Thoracic aorta (tissue), 2 donors: ENCODE measurements around the gene PRDM8. TPM values are rescaled to one million over a fixed set of nuclear protein-coding genes. Genes with fewer than 3 reads are reported as not detected.

Source experiments
- ATAC-seq: fragments of 150-250 bp; one replicate; pipeline ENCODE4 v1.8.0; 2017; ENCODE audit warnings: low read depth; ENCODE audit not compliant: insufficient number of reproducible peaks, low FRiP score
- DNase-seq: peaks from one replicate; pipeline ENCODE4 v3.0.0-alpha.2; 2020; ENCODE audit warnings: low spot score
- H3K27ac ChIP-seq, 2 donors: fragments of 200-600 bp; sonication (generic); 1 replicate in 1 of 2; 2 replicates in 1 of 2; pipeline ENCODE4 v1.5.1; 2016; ENCODE audit warnings: mild to moderate bottlenecking in 2 of 2, moderate library complexity in 2 of 2
- H3K27me3 ChIP-seq: fragments of 200-600 bp; sonication (generic); replicated peaks from 2 replicates; pipeline ENCODE4 v1.6.0; 2016; ENCODE audit warnings: mild to moderate bottlenecking; ENCODE audit not compliant: insufficient read depth
- H3K36me3 ChIP-seq: fragments of 200-600 bp; sonication (generic); one replicate; pipeline ENCODE4 v1.5.1; 2016
- H3K4me1 ChIP-seq, 2 donors: fragments of 200-600 bp; sonication (generic); 1 replicate in 1 of 2; 2 replicates in 1 of 2; pipeline versions ENCODE4 v1.5.1 to v1.6.0; 2016; ENCODE audit warnings: low read depth in 2 of 2, mild to moderate bottlenecking in 1 of 2; ENCODE audit not compliant: control insufficient read depth in 1 of 2
- H3K4me3 ChIP-seq: fragments of 200-600 bp; sonication (generic); 2 replicates; pipeline ENCODE4 v1.5.1; 2016; ENCODE audit warnings: mild to moderate bottlenecking
- H3K9me3 ChIP-seq: fragments of 200-600 bp; sonication (generic); 2 replicates; pipeline ENCODE4 v1.5.1; 2016
- total RNA-seq, 2 donors: library from RNA; depleted of rRNA; stranded (reverse); fragments of >200 nt; gene quantifications; one replicate each; pipeline versions ENCODE4 v1.1.0 to v1.2.3, GENCODE V29; 2016
- TF ChIP-seq, protein P1 (sequence below): fragments of 200-600 bp; sonication (generic); IDR thresholded peaks from one replicate; pipeline ENCODE4 v1.5.1; 2019; ENCODE audit warnings: antibody characterized with exemption

PRDM8 gene
- total RNA-seq, 2 donors from 2014 or later, result 2.7 to 3.7 TPM

DNA sequence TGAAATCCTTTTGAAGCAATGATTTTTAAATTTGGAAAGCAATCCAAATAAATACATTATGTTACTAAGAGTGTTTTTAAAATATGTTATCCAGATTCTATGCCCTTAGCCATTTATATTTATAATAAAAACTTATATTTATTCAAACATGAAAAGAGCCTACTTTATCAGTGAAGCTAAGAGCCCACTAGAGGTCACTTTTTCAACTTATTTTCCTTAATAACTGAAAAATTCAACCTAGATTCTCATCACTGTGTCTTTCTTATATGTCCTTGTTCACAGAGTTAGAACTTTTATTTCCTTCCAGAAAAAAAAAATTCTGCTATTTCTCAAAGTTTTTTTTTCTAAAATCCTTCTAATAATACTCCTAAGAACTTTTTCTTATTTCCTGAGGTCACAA lies 23.9 kb downstream of the PRDM8 start:
- Histone ChIP-seq H3K27me3 (peaks cover 7% of the 10 kb centered on the region), H3K27ac (no peak overlapping the region), H3K4me3 (no peak overlapping the region), H3K9me3 (no peaks in the 10 kb centered on the region), H3K4me1 (no peaks in the 10 kb centered on the region), H3K36me3 (no peaks in the 10 kb centered on the region)
- DNase-seq (no peak), ATAC-seq (no peak)
- TF ChIP-seq, protein P1, sequence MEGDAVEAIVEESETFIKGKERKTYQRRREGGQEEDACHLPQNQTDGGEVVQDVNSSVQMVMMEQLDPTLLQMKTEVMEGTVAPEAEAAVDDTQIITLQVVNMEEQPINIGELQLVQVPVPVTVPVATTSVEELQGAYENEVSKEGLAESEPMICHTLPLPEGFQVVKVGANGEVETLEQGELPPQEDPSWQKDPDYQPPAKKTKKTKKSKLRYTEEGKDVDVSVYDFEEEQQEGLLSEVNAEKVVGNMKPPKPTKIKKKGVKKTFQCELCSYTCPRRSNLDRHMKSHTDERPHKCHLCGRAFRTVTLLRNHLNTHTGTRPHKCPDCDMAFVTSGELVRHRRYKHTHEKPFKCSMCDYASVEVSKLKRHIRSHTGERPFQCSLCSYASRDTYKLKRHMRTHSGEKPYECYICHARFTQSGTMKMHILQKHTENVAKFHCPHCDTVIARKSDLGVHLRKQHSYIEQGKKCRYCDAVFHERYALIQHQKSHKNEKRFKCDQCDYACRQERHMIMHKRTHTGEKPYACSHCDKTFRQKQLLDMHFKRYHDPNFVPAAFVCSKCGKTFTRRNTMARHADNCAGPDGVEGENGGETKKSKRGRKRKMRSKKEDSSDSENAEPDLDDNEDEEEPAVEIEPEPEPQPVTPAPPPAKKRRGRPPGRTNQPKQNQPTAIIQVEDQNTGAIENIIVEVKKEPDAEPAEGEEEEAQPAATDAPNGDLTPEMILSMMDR, result peak; percentile 16

DNA sequence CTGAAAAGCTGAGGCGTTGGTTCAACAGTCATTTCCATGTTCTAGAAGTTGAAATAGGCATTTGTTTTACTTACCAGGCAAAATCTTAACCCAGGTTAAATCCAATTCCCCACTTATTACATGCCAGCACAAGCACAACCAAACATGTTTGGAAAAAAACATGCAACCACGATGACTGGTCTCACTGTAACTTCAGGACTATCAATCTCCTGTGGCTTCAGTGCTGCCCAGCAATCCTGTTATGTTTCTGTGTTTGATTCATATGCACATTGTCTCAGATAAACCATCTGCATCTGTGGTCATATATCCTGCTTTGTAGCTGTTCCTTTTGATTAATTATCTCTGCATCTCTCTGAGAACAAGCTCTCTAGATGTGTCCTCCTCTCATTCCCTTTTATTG lies 28.3 kb downstream of the PRDM8 start:
- Histone ChIP-seq H3K36me3 (no peaks in the 10 kb centered on the region), H3K27ac (no peak overlapping the region), H3K4me1 (no peaks in the 10 kb centered on the region), H3K27me3 (peaks cover 7% of the 10 kb centered on the region), H3K9me3 (no peaks in the 10 kb centered on the region), H3K4me3 (no peak overlapping the region)
- DNase-seq, result no peak
- no peak for ATAC-seq
- TF ChIP-seq, protein P1, result no peak

DNA sequence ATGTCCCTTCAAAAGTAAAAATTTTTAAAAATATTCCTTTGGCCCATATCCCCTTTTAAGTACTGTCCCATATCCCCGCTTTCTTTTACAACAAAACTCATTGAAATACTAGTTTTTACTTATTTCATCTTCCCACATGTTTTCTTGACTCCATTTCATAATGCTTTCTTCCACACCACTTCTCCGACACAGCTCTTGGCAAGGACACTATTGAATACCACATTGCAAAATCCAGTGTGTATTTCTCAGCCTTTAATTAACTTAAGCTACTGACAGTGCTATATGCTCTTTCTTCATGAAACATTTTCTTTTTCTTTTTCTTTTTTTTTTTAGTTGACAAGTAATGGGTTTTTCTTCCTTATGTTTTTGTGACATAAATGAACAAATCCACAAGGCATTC lies 28.8 kb downstream of the PRDM8 start:
- Histone ChIP-seq H3K27ac (no peak overlapping the region), H3K4me3 (no peak overlapping the region), H3K36me3 (no peaks in the 10 kb centered on the region), H3K4me1 (no peaks in the 10 kb centered on the region), H3K9me3 (no peaks in the 10 kb centered on the region), H3K27me3 (peaks cover 7% of the 10 kb centered on the region)
- ATAC-seq (no peak), DNase-seq (no peak)
- TF ChIP-seq, protein P1, result no peak

DNA sequence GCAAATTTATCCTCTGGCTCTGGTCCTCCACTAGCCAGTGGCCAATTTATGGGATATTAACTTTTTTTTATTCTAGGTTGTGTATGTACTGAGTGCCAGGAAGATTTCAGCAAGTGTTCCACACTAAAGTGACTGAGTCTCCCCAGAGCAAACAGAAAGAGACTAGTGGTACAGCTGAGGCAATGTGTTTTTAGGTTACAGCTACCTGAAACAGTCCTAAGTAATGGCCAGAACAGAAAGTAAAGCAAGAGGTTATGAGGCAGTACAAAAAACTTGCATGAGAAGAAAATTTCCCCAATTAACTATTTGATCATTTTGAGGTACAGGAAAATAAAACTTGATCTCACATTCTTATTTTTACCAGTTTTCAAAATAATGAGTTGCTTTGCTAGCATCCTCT lies 31.2 kb downstream of the PRDM8 start:
- no peaks in the 10 kb centered on the region for H3K9me3 ChIP-seq
- no peaks in the 10 kb centered on the region for H3K4me1 ChIP-seq
- no peak for ATAC-seq
- no peak overlapping the region for H3K27ac ChIP-seq
- H3K27me3 ChIP-seq, result no peaks in the 10 kb centered on the region
- no peak overlapping the region for H3K4me3 ChIP-seq
- no peak for DNase-seq
- H3K36me3 ChIP-seq, result no peaks in the 10 kb centered on the region
- TF ChIP-seq, protein P1, result no peak

DNA sequence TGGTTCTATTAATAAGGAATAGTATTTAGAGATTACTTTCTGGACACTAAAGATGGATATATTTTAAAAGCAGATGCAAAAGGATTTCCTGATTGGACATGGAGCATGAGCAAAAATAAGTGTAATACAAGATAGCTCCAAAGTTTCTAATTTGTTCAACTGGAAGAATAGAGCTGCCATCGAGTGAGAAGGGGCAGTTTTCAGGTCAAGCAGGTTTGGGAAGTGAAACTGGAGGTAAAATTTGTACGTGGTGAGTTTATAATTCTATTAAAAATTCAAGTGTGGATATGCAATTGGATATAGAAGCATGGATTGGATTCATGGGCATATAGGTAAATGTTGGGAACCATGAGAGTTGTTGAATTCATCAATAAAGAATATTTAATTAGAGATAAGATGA lies 31.8 kb downstream of the PRDM8 start:
- H3K27me3 ChIP-seq, result no peaks in the 10 kb centered on the region
- TF ChIP-seq, protein P1, result no peak
- no peaks in the 10 kb centered on the region for H3K9me3 ChIP-seq
- DNase-seq (no peak), ATAC-seq (no peak)
- no peak overlapping the region for H3K4me3 ChIP-seq
- no peaks in the 10 kb centered on the region for H3K4me1 ChIP-seq
- no peak overlapping the region for H3K27ac ChIP-seq
- H3K36me3 ChIP-seq, result no peaks in the 10 kb centered on the region
